WI38 (cell line): ENCODE results near the gene BEND4.

Experiments
- H3K4me3 ChIP-seq: 2 replicates; pipeline ENCODE4 v1.5.1; 2011; ENCODE audit warnings: low read depth, mild to moderate bottlenecking, control low read depth, low read length
- CTCF ChIP-seq: IDR thresholded peaks from 2 replicates; pipeline ENCODE4 v1.5.1; 2012; ENCODE audit warnings: low read depth, mild to moderate bottlenecking, control low read depth, low read length

Gene BEND4

GRCh38 chr4:42136371-42136770, 16.1 kb downstream of the BEND4 start:
- no peak for TF ChIP-seq CTCF
- no peak overlapping the region for H3K4me3 ChIP-seq

GRCh38 chr4:42133006-42133405, 19.4 kb downstream of the BEND4 start:
- TF ChIP-seq CTCF = no peak

GRCh38 chr4:42132099-42132498, 20.4 kb downstream of the BEND4 start:
- H3K4me3 ChIP-seq = no peak overlapping the region
- no peak for TF ChIP-seq CTCF

More at GRCh38 chr4:42133006-42133405, 19.4 kb downstream of the BEND4 start:
- H3K4me3 ChIP-seq = no peak overlapping the region

GRCh38 chr4:42123071-42123644, 29.3 kb downstream of the BEND4 start:
- TF ChIP-seq CTCF = no peak
- no peak overlapping the region for H3K4me3 ChIP-seq

- TF ChIP-seq CTCF = no peak
- no peak overlapping the region for H3K4me3 ChIP-seq
Observed at GRCh38 chr4:42122237-42122636, 30.2 kb downstream of the BEND4 start.

GRCh38 chr4:42119886-42120285, 32.6 kb downstream of the BEND4 start:
- TF ChIP-seq CTCF = no peak
- H3K4me3 ChIP-seq = no peak overlapping the region

GRCh38 chr4:42112846-42113245, 39.6 kb downstream of the BEND4 start:
- no peak overlapping the region for H3K4me3 ChIP-seq
- TF ChIP-seq CTCF = no peak
